ENCODE results near the gene SH2D1B. TPM values are rescaled to one million over a fixed set of nuclear protein-coding genes. Genes with fewer than 3 reads are reported as not detected.

SH2D1B gene
- total and polyA plus RNA-seq, 9 of the 15 experiments (the other 6 are each of a cell fraction or from before 2014, with no cell fraction given), result 5.6 to 19.6 (median 9.7) TPM

DNA sequence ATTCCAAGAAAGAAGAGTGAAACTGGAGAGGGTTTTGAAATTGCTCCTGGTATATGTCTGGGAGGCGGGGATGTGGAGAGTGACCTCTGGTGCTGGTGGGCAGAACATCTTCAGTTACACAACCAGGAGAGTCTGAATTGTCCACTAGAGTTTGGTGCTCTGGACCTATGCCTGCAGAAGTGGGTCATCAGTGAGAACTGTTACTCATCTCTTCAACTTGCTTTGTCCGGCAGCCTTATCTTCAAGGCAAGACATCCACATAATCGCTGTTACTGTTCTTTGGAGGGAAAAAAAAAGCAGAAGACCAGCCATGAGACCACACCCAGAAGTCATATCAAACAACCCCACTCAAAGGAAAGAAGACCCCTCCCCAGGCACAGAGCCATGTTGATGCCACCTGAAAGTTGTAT lies 14.9 kb downstream of the SH2D1B start (continued):
- 0 out of 2 replicates have a peak, but pooled peaks have one; percentile 22 for TF ChIP-seq NBN (IDR thresholded peaks at IDR 0.05; ENCODE audit: low read depth)
- TF ChIP-seq, protein P1, sequence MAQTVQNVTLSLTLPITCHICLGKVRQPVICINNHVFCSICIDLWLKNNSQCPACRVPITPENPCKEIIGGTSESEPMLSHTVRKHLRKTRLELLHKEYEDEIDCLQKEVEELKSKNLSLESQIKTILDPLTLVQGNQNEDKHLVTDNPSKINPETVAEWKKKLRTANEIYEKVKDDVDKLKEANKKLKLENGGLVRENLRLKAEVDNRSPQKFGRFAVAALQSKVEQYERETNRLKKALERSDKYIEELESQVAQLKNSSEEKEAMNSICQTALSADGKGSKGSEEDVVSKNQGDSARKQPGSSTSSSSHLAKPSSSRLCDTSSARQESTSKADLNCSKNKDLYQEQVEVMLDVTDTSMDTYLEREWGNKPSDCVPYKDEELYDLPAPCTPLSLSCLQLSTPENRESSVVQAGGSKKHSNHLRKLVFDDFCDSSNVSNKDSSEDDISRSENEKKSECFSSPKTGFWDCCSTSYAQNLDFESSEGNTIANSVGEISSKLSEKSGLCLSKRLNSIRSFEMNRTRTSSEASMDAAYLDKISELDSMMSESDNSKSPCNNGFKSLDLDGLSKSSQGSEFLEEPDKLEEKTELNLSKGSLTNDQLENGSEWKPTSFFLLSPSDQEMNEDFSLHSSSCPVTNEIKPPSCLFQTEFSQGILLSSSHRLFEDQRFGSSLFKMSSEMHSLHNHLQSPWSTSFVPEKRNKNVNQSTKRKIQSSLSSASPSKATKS (CRISPR knock-in tag; IDR thresholded peaks at IDR 0.05), result no peak
- peak; percentile 41; the same call in 1 of the 2 replicates for TF ChIP-seq SMC3 (conservative IDR thresholded peaks at IDR 0.05; ENCODE audit: insufficient read depth, low read depth, low read length)
- TF ChIP-seq, protein P2, sequence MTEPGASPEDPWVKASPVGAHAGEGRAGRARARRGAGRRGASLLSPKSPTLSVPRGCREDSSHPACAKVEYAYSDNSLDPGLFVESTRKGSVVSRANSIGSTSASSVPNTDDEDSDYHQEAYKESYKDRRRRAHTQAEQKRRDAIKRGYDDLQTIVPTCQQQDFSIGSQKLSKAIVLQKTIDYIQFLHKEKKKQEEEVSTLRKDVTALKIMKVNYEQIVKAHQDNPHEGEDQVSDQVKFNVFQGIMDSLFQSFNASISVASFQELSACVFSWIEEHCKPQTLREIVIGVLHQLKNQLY (CRISPR knock-in tag; conservative IDR thresholded peaks at IDR 0.05), result no peak
- peak; percentile 59 to 71 (median 69) for TF ChIP-seq CTCF (IDR thresholded peaks at IDR 0.05 in 2 of 3, conservative IDR thresholded peaks at IDR 0.05 in 1 of 3; ENCODE audit: insufficient read depth in 2 of 3, low read depth in 1 of 3, low read length in 3 of 3)
- TF ChIP-seq, protein P3, sequence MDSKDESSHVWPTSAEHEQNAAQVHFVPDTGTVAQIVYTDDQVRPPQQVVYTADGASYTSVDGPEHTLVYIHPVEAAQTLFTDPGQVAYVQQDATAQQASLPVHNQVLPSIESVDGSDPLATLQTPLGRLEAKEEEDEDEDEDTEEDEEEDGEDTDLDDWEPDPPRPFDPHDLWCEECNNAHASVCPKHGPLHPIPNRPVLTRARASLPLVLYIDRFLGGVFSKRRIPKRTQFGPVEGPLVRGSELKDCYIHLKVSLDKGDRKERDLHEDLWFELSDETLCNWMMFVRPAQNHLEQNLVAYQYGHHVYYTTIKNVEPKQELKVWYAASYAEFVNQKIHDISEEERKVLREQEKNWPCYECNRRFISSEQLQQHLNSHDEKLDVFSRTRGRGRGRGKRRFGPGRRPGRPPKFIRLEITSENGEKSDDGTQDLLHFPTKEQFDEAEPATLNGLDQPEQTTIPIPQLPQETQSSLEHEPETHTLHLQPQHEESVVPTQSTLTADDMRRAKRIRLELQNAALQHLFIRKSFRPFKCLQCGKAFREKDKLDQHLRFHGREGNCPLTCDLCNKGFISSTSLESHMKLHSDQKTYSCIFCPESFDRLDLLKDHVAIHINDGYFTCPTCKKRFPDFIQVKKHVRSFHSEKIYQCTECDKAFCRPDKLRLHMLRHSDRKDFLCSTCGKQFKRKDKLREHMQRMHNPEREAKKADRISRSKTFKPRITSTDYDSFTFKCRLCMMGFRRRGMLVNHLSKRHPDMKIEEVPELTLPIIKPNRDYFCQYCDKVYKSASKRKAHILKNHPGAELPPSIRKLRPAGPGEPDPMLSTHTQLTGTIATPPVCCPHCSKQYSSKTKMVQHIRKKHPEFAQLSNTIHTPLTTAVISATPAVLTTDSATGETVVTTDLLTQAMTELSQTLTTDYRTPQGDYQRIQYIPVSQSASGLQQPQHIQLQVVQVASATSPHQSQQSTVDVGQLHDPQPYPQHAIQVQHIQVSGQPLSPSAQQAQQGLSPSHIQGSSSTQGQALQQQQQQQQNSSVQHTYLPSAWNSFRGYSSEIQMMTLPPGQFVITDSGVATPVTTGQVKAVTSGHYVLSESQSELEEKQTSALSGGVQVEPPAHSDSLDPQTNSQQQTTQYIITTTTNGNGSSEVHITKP (IDR thresholded peaks at IDR 0.05; ENCODE audit: partially characterized antibody), result peak; percentile 4
- peak; percentile 71; the same call in 1 of the 2 replicates for TF ChIP-seq EP300 (IDR thresholded peaks at IDR 0.05; ENCODE audit: low read length)
- 0 out of 2 replicates have a peak, but pooled peaks have one; percentile 17 for TF ChIP-seq EHMT2 (IDR thresholded peaks at IDR 0.05)
- TF ChIP-seq E2F6 (IDR thresholded peaks at IDR 0.05; ENCODE audit: borderline replicate concordance in 1 of 2, extremely low read depth in 1 of 2, insufficient read depth in 1 of 2, insufficient read length in 1 of 2, low read depth in 1 of 2, low read length in 1 of 2, poor library complexity in 1 of 2, severe bottlenecking in 1 of 2), result peak; percentile 33 to 60
- TF ChIP-seq, protein P4, sequence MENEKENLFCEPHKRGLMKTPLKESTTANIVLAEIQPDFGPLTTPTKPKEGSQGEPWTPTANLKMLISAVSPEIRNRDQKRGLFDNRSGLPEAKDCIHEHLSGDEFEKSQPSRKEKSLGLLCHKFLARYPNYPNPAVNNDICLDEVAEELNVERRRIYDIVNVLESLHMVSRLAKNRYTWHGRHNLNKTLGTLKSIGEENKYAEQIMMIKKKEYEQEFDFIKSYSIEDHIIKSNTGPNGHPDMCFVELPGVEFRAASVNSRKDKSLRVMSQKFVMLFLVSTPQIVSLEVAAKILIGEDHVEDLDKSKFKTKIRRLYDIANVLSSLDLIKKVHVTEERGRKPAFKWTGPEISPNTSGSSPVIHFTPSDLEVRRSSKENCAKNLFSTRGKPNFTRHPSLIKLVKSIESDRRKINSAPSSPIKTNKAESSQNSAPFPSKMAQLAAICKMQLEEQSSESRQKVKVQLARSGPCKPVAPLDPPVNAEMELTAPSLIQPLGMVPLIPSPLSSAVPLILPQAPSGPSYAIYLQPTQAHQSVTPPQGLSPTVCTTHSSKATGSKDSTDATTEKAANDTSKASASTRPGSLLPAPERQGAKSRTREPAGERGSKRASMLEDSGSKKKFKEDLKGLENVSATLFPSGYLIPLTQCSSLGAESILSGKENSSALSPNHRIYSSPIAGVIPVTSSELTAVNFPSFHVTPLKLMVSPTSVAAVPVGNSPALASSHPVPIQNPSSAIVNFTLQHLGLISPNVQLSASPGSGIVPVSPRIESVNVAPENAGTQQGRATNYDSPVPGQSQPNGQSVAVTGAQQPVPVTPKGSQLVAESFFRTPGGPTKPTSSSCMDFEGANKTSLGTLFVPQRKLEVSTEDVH (IDR thresholded peaks at IDR 0.05; ENCODE audit: low read depth, partially characterized antibody), result peak; percentile 58
- 0 out of 4 replicates have a peak, but pooled peaks of 1 of the 2 experiments have one; percentile 59 for TF ChIP-seq TRIM24 (IDR thresholded peaks at IDR 0.05)
- peak; percentile 5; the same call in 1 of the 2 replicates for TF ChIP-seq NFATC3 (IDR thresholded peaks at IDR 0.05)
- peak; percentile 61; the same call in 1 of the 2 replicates for TF ChIP-seq SPI1 (IDR thresholded peaks at IDR 0.05; ENCODE audit: borderline replicate concordance, low read depth, low read length)
- peak; percentile 85 for TF ChIP-seq CEBPB (tag; IDR thresholded peaks at IDR 0.05)
